ENCODE data around the gene SBNO2. TPM values are rescaled to one million over a fixed set of nuclear protein-coding genes. Genes with fewer than 3 reads are reported as not detected.

SBNO2 gene
- total and polyA plus RNA-seq, 9 of the 15 experiments (the other 6 are each of a cell fraction or from before 2014, with no cell fraction given) = 0.01 to 46.2 (median 6.7) TPM

DNA sequence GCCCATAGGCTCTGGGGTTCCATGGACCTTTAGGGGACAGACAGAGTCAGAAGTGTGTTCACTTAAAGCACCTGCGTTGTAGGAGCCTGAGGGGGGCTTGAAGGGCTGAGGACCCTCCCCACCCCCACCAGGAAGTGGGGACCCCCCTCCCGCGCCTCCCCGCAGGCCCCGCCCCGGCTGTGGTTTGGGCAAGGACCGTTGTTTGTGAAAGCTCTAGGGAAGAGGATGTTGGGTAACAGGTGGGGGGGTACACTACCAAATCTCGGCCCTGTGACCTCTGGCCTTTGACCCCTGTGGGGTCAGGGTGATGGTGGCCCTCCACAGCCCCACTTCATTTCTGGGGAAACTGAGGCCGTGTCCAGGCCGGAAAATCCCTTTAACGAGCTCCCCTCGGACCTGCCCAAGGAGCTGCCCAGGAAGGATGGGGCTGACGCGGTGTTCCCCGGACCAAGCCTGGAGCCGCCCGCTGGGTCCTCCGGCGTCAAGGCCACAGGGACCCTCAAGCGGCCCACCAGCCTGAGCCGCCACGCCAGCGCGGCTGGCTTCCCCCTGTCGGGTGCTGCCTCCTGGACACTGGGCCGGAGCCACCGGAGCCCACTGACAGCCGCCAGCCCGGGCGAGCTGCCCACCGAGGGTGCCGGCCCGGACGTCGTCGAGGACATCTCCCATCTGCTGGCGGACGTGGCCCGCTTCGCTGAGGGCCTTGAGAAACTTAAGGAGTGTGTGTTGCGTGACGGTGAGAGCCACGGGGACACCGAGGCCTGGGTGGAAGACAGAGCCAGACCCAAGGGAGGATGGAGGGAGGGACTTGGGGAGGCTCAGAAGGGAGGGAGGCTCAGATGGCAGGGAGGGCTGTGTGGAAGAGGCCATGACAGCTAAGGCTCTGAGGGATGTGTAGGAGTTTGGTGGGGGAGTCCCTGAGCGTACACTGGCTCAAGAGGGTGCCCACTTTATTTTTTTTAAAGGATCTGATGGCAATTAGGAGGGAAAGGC, 105.8 kb downstream of the SBNO2 start (continued):
- TF ChIP-seq, protein P1, sequence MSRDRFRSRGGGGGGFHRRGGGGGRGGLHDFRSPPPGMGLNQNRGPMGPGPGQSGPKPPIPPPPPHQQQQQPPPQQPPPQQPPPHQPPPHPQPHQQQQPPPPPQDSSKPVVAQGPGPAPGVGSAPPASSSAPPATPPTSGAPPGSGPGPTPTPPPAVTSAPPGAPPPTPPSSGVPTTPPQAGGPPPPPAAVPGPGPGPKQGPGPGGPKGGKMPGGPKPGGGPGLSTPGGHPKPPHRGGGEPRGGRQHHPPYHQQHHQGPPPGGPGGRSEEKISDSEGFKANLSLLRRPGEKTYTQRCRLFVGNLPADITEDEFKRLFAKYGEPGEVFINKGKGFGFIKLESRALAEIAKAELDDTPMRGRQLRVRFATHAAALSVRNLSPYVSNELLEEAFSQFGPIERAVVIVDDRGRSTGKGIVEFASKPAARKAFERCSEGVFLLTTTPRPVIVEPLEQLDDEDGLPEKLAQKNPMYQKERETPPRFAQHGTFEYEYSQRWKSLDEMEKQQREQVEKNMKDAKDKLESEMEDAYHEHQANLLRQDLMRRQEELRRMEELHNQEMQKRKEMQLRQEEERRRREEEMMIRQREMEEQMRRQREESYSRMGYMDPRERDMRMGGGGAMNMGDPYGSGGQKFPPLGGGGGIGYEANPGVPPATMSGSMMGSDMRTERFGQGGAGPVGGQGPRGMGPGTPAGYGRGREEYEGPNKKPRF (IDR thresholded peaks at IDR 0.05; ENCODE audit: low read depth, low read length) = no peak
- TF ChIP-seq NRF1 (conservative IDR thresholded peaks at IDR 0.05 in 1 of 2, IDR thresholded peaks at IDR 0.05 in 1 of 2) = no peak
- no peak for TF ChIP-seq PCBP2 (IDR thresholded peaks at IDR 0.05; ENCODE audit: low read depth, low read length, poor library complexity, severe bottlenecking)
- TF ChIP-seq, protein P2, sequence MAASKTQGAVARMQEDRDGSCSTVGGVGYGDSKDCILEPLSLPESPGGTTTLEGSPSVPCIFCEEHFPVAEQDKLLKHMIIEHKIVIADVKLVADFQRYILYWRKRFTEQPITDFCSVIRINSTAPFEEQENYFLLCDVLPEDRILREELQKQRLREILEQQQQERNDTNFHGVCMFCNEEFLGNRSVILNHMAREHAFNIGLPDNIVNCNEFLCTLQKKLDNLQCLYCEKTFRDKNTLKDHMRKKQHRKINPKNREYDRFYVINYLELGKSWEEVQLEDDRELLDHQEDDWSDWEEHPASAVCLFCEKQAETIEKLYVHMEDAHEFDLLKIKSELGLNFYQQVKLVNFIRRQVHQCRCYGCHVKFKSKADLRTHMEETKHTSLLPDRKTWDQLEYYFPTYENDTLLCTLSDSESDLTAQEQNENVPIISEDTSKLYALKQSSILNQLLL (CRISPR knock-in tag; IDR thresholded peaks at IDR 0.05; ENCODE audit: borderline replicate concordance) = no peak
- TF ChIP-seq, protein P3, sequence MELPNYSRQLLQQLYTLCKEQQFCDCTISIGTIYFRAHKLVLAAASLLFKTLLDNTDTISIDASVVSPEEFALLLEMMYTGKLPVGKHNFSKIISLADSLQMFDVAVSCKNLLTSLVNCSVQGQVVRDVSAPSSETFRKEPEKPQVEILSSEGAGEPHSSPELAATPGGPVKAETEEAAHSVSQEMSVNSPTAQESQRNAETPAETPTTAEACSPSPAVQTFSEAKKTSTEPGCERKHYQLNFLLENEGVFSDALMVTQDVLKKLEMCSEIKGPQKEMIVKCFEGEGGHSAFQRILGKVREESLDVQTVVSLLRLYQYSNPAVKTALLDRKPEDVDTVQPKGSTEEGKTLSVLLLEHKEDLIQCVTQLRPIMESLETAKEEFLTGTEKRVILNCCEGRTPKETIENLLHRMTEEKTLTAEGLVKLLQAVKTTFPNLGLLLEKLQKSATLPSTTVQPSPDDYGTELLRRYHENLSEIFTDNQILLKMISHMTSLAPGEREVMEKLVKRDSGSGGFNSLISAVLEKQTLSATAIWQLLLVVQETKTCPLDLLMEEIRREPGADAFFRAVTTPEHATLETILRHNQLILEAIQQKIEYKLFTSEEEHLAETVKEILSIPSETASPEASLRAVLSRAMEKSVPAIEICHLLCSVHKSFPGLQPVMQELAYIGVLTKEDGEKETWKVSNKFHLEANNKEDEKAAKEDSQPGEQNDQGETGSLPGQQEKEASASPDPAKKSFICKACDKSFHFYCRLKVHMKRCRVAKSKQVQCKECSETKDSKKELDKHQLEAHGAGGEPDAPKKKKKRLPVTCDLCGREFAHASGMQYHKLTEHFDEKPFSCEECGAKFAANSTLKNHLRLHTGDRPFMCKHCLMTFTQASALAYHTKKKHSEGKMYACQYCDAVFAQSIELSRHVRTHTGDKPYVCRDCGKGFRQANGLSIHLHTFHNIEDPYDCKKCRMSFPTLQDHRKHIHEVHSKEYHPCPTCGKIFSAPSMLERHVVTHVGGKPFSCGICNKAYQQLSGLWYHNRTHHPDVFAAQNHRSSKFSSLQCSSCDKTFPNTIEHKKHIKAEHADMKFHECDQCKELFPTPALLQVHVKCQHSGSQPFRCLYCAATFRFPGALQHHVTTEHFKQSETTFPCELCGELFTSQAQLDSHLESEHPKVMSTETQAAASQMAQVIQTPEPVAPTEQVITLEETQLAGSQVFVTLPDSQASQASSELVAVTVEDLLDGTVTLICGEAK (IDR thresholded peaks at IDR 0.05) = no peak
- TF ChIP-seq, protein P3 (CRISPR knock-in tag; IDR thresholded peaks at IDR 0.05) = no peak
- peak; percentile 42; the same call in 1 of the 2 replicates for TF ChIP-seq CEBPG (CRISPR knock-in tag; IDR thresholded peaks at IDR 0.05)
- peak in 1 of 2 experiments; percentile 5; a peak in 1 of 4 replicates for TF ChIP-seq CEBPG (tag; conservative IDR thresholded peaks at IDR 0.05 in 1 of 2, IDR thresholded peaks at IDR 0.05 in 1 of 2)
- no peak for TF ChIP-seq ZNF212 (CRISPR knock-in tag; IDR thresholded peaks at IDR 0.05)
- TF ChIP-seq POLR2B (IDR thresholded peaks at IDR 0.05; ENCODE audit: low read depth, partially characterized antibody) = no peak
- TF ChIP-seq ZNF584 (CRISPR knock-in tag; IDR thresholded peaks at IDR 0.05; ENCODE audit: low read depth) = no peak
- TF ChIP-seq MEIS2 (IDR thresholded peaks at IDR 0.05; ENCODE audit: partially characterized antibody) = no peak
